HT-29 (cell line): Measurements from ENCODE around the gene C14orf180. TPM values are rescaled to one million over a fixed set of nuclear protein-coding genes. Genes with fewer than 3 reads are reported as not detected.

Experiments
- DNase-seq: peaks from one replicate; pipeline ENCODE4 v3.0.0-alpha.2; 2015; ENCODE audit warnings: low spot score
- total RNA-seq: library from RNA; depleted of rRNA; stranded (reverse); fragments of >200 nt; shearing (Covaris generic); gene quantifications from 2 replicates; pipeline ENCODE4 v1.2.3, GENCODE V29; 2014; rRNA removed

C14orf180 gene
- total RNA-seq, result 0.38 and 1.5 TPM in 2 replicates

- no peak for DNase-seq
Observed at GRCh38 chr14:104579507-104579906, at the start of gene C14orf180. C14orf180 (plus strand) TSS chr14:104579764; CDS start chr14:104586431, 6,667 bp downstream.

GRCh38 chr14:104530646-104531045, 48.9 kb upstream of the C14orf180 start:
- no peak for DNase-seq

- no peak for DNase-seq
Observed at GRCh38 chr14:104531421-104532190, 48.0 kb upstream of the C14orf180 start.

- DNase-seq, result no peak
Observed at GRCh38 chr14:104532191-104532555, 47.4 kb upstream of the C14orf180 start.

- no peak for DNase-seq
Observed at GRCh38 chr14:104534036-104534435, 45.5 kb upstream of the C14orf180 start.

- no peak for DNase-seq
Observed at GRCh38 chr14:104536942-104537612, 42.5 kb upstream of the C14orf180 start.

- DNase-seq, result no peak
Observed at GRCh38 chr14:104537613-104537988, 42.0 kb upstream of the C14orf180 start.

- no peak for DNase-seq
Observed at GRCh38 chr14:104541905-104542465, 37.6 kb upstream of the C14orf180 start.

GRCh38 chr14:104542871-104543830, 36.4 kb upstream of the C14orf180 start:
- DNase-seq, result no peak

GRCh38 chr14:104544362-104544961, 35.1 kb upstream of the C14orf180 start:
- no peak for DNase-seq

GRCh38 chr14:104545151-104545941, 34.2 kb upstream of the C14orf180 start:
- no peak for DNase-seq

- no peak for DNase-seq
Observed at GRCh38 chr14:104545942-104546501, 33.5 kb upstream of the C14orf180 start.

- no peak for DNase-seq
Observed at GRCh38 chr14:104546591-104547309, 32.8 kb upstream of the C14orf180 start.

GRCh38 chr14:104547310-104547997, 32.1 kb upstream of the C14orf180 start:
- DNase-seq, result no peak

- no peak for DNase-seq
Observed at GRCh38 chr14:104547998-104548700, 31.4 kb upstream of the C14orf180 start.

- no peak for DNase-seq
Observed at GRCh38 chr14:104548802-104549535, 30.6 kb upstream of the C14orf180 start.
